BJ (cell line): ENCODE results near the gene DACH1. TPM values are rescaled to one million over a fixed set of nuclear protein-coding genes. Genes with fewer than 3 reads are reported as not detected.

Experiments used
- CTCF ChIA-PET: fragments of 350-600 bp; formaldehyde crosslinking; extraction: SDS; loops from one replicate; lab custom pipeline; 2021; ENCODE audit warnings: antibody characterized with exemption, inconsistent platforms; lab: Yijun Ruan, JAX
- POLR2A ChIA-PET: fragments of 300-600 bp; sonication (Branson Sonifier 250); formaldehyde crosslinking; extraction: SDS; loops from one replicate; lab custom pipeline; 2021; ENCODE audit warnings: antibody characterized with exemption; lab: Charles Lee
- DNase-seq: peaks from one replicate; pipeline ENCODE4 v3.0.0-alpha.2; 2011; ENCODE audit warnings: low read depth
- H3K27me3 ChIP-seq: 2 replicates; pipeline ENCODE4 v1.6.0; 2011; ENCODE audit warnings: low read length; ENCODE audit not compliant: control insufficient read depth, insufficient read depth
- H3K36me3 ChIP-seq: 2 replicates; pipeline ENCODE4 v1.5.1; 2011; ENCODE audit warnings: low read length; ENCODE audit not compliant: control insufficient read depth, insufficient read depth
- H3K4me3 ChIP-seq: 2 replicates; pipeline ENCODE4 v1.5.1; 2011; ENCODE audit warnings: low read depth, mild to moderate bottlenecking, control low read depth, low read length
- CTCF ChIP-seq: IDR thresholded peaks from 2 replicates; pipeline ENCODE4 v1.5.1; 2011; ENCODE audit warnings: low read depth, mild to moderate bottlenecking, control low read depth, inconsistent platforms, low read length, moderate library complexity; ENCODE audit not compliant: insufficient read depth
- polyA plus RNA-seq: library from polyadenylated mRNA; depleted of rRNA; stranded (reverse); fragments of >200 nt; gene quantifications from 2 replicates; pipeline ENCODE4 v1.2.3, GENCODE V29; 2011

The DACH1 gene
- polyA plus RNA-seq, 1 experiment: 0.01 TPM

- CTCF ChIA-PET: no interaction called here
- H3K4me3 ChIP-seq: no peak overlapping the region
- H3K36me3 ChIP-seq: no peaks in the 10 kb centered on the region
- no peak for TF ChIP-seq CTCF
- peaks cover 4% of the 10 kb centered on the region; the same call in 1 of the 2 replicates for H3K27me3 ChIP-seq
- POLR2A ChIA-PET: no interaction called here
- DNase-seq: no peak
Measured at GRCh38 chr13:71871844-71872243, 4.8 kb upstream of the DACH1 start.

- Histone ChIP-seq H3K27me3 (peaks cover 4% of the 10 kb centered on the region; the same call in 1 of the 2 replicates), H3K36me3 (no peaks in the 10 kb centered on the region), H3K4me3 (no peak overlapping the region)
- POLR2A ChIA-PET: no interaction called here
- DNase-seq: no peak
- CTCF ChIA-PET: no interaction called here
- TF ChIP-seq CTCF: no peak
Measured at GRCh38 chr13:71871176-71871754, 4.3 kb upstream of the DACH1 start.

GRCh38 chr13:71870100-71870499 lies 3.1 kb upstream of the DACH1 start:
- DNase-seq: no peak
- no peak for TF ChIP-seq CTCF
- Histone ChIP-seq H3K36me3 (no peaks in the 10 kb centered on the region), H3K27me3 (peaks cover 11% of the 10 kb centered on the region), H3K4me3 (no peak overlapping the region)
- POLR2A ChIA-PET: no interaction called here
- CTCF ChIA-PET: no interaction called here

GRCh38 chr13:71869274-71869673 lies 2.3 kb upstream of the DACH1 start:
- Histone ChIP-seq H3K27me3 (peaks cover 16% of the 10 kb centered on the region), H3K4me3 (no peak overlapping the region), H3K36me3 (no peaks in the 10 kb centered on the region)
- CTCF ChIA-PET: no interaction called here
- TF ChIP-seq CTCF: no peak
- no peak for DNase-seq
- POLR2A ChIA-PET: no interaction called here

GRCh38 chr13:71866335-71867130 lies 471 bp downstream of the DACH1 start:
- Histone ChIP-seq H3K27me3 (peaks cover 19% of the 10 kb centered on the region), H3K4me3 (peak overlapping the region; percentile 44), H3K36me3 (no peaks in the 10 kb centered on the region)
- POLR2A ChIA-PET: no interaction called here
- CTCF ChIA-PET: interaction anchor here (0.7 to 1.2 kb wide), 2 partner anchors 13 to 60 kb away, joined by 3 to 4 read pairs; no protein-coding TSS in a partner anchor
- no peak for TF ChIP-seq CTCF
- no peak for DNase-seq
